Measurements from ENCODE around the gene TBR1.

- TF ChIP-seq, protein P1, sequence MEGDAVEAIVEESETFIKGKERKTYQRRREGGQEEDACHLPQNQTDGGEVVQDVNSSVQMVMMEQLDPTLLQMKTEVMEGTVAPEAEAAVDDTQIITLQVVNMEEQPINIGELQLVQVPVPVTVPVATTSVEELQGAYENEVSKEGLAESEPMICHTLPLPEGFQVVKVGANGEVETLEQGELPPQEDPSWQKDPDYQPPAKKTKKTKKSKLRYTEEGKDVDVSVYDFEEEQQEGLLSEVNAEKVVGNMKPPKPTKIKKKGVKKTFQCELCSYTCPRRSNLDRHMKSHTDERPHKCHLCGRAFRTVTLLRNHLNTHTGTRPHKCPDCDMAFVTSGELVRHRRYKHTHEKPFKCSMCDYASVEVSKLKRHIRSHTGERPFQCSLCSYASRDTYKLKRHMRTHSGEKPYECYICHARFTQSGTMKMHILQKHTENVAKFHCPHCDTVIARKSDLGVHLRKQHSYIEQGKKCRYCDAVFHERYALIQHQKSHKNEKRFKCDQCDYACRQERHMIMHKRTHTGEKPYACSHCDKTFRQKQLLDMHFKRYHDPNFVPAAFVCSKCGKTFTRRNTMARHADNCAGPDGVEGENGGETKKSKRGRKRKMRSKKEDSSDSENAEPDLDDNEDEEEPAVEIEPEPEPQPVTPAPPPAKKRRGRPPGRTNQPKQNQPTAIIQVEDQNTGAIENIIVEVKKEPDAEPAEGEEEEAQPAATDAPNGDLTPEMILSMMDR (IDR thresholded peaks at IDR 0.05; ENCODE audit: low read depth, low read length, missing input control): no peak
- no peak for TF ChIP-seq EGR1 (IDR thresholded peaks at IDR 0.05; ENCODE audit: low read depth in 2 of 2)
- no peak for TF ChIP-seq SP1 (IDR thresholded peaks at IDR 0.05)
These were observed 4.4 kb downstream of the TBR1 start for GRCh38 chr2:161420406-161421074.

All from liver (tissue), 3 donors.